HG02973 (cell line): ENCODE results near the gene TUBE1.
"Not testable (repeated sequence)": the region's sequence is repeated elsewhere in the genome, so short reads cannot be mapped to it uniquely, and the experiment has no call there.

ENCODE experiments used
- ATAC-seq: cut with Tn5 transposase; IDR thresholded peaks from one replicate; pipeline ENCODE4 v1.9.1; 2021; ENCODE audit warnings: moderate library complexity; ENCODE audit not compliant: unreplicated experiment

TUBE1 gene, protein sequence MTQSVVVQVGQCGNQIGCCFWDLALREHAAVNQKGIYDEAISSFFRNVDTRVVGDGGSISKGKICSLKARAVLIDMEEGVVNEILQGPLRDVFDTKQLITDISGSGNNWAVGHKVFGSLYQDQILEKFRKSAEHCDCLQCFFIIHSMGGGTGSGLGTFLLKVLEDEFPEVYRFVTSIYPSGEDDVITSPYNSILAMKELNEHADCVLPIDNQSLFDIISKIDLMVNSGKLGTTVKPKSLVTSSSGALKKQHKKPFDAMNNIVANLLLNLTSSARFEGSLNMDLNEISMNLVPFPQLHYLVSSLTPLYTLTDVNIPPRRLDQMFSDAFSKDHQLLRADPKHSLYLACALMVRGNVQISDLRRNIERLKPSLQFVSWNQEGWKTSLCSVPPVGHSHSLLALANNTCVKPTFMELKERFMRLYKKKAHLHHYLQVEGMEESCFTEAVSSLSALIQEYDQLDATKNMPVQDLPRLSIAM

DNA sequence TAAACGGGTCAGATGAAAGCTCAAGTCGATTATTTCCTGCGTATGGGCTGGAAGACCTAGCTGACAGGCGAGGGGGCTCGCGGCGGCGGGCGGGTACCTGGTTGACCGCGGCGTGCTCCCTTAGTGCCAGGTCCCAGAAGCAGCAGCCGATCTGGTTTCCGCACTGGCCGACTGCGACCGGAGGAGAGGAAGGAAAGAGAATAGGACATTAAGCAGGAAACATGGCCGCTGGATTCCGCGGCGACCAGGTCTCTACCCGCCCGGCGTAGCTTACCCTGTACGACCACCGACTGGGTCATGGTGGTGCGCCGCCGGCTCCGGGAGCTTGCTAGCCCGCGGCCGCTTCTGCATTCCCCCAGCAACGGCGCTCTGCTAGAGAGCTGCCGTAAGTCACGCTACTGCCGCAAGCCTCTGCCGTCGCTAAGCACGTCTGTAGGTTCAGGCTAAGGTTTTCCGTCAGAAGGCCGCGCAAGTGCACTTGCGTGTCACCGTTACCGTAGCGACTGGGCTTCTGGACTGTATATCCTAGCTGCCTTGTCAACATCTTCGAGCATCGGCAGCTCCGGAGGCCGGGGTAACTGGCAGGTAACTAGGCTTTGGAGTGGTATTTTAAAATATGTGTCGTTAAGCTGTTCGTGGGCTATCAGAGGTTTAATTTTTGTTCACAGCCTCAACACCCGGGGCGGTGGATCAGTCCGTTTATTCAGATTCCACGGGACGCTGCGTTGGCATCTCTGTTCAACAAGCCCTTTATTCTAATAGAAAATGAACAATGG is at the start of gene TUBE1, which contains the start of gene FAM229B:
Gene TUBE1 (minus strand): TSS at position 347 of the 776 bp plus-strand sequence. CDS start 48 bp downstream, at position 299.
Gene FAM229B (plus strand): TSS at position 456 of the 776 bp plus-strand sequence. CDS start 11,693 bp downstream, outside the sequence.
- ATAC-seq = peak; percentile 97

DNA sequence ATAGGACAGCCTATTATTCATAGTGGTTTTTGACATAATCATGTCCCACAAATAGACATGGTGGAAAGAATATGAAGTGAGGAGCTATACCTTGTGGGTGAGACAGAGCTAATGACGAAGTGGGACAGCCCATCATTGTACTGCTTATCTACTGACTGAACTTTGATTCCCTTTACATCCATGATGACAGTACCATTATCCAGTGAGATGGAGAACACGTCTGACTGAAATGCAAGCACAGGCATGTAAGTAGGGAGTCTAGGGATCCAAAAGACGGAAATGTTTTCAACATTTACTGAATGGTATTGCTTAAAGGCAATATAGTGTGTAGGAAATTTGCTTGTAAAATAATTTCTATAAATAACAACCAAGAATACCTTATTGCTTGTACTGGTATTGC is 43.6 kb upstream of the TUBE1 start:
- ATAC-seq = no peak

DNA sequence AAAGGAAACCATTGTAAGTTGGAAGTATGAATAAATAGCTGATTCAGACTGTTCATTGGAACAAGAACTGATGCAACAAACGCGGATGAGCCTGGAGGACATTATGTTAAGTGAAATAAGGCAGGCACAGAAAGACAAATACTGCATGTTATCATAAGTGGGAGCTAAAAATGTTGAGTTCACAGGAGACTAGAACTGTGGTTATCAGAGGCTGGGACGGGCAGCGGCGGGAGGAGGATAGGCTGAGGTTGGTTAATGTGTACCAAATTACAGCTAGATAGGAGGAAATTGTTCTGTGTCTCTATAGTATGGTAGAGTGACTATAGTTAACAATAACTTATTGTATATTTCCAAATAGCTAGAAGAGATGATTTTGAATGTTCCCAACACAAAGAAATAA is 40.9 kb upstream of the TUBE1 start:
- ATAC-seq = no peak

GRCh38 chr6:112123982-112124381 is 36.7 kb upstream of the TUBE1 start:
- ATAC-seq = no peak

- ATAC-seq = no peak
Observed at GRCh38 chr6:112122756-112123155, 35.5 kb upstream of the TUBE1 start.

DNA sequence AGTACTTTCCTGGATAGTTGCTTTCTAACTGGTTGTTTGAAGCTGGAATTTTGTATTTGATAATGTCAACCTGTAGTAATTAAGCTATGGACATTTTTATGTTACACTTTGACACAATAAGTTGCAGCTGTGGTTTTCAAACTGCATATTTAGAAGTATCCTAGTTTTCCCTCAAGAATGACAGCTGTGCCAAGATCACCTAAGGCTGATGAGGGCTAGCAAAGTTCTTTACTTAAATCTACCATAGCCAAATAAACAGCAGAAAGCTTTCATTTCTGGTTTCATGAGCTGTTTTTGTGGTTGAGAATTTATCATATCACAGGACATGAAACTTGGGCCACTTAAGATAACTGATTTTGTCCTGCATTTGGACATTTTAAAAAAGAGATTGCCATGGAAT is 30.8 kb upstream of the TUBE1 start:
- ATAC-seq = no peak

GRCh38 chr6:112117554-112117953 is 30.3 kb upstream of the TUBE1 start:
- no peak for ATAC-seq

GRCh38 chr6:112116221-112116620 is 28.9 kb upstream of the TUBE1 start:
- ATAC-seq = no peak

- no peak for ATAC-seq
Observed at GRCh38 chr6:112114577-112115223, 27.4 kb upstream of the TUBE1 start.

GRCh38 chr6:112113918-112114317 is 26.6 kb upstream of the TUBE1 start:
- ATAC-seq = no peak

DNA sequence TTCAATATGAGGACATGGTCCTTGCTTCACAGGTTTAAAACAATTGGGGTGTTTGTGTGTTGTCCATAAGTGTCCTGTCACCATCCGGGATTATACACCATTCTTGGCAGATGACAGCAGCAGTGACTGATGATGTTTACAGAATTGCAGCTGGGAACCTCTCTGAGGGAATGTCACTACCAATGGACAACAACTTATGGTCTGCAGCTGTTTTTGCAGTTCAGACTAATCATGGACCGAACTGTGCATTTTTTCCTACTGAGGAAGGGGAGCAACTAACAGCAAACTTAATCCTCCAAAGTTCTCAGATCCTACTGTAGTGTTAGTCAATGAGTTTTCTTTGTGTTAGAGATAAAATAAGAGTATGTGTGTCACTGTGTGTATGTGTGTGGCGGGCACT is 26.1 kb upstream of the TUBE1 start:
- no peak for ATAC-seq

- no peak for ATAC-seq
Observed at GRCh38 chr6:112109262-112109661, 22.0 kb upstream of the TUBE1 start.

DNA sequence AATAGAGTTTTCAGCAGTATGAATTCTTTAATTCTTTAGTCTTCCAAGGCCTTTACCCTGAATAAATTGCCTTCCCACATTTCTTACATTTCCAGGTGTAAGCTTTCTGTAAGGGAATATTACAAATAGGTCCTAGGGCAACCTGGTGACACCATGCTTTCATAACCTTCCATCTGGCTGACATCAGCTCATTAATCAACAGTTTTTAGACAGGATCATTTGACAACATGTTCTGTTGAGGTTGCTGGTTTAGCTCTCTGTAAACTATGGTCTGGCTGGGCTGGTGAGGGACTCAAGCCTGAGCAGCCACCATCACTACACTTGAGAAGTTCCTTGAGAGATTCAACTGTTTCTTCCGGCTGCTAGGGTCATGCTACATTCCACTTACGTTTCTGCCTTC is 19.3 kb upstream of the TUBE1 start:
- no peak for ATAC-seq

GRCh38 chr6:112106026-112106425 is 18.7 kb upstream of the TUBE1 start:
- not testable (repeated sequence) for ATAC-seq

DNA sequence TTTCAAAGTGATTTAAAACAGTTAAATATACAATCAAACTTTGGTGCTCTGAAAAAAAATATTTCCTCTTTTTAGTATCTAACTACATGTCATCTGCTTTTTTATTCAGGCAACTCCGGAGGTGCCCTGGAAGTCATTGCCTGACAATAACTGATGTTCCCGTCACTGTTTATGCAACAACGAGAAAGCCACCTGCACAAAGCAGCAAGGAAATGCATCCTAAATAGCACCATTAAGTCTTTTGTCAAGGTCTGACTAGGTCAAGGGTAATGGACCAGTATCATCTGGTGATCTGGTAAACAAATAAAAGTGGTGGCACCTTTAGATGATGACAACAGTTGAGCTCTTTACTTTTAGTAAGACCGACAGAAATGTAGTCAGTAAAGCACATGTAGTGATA is 13.3 kb upstream of the TUBE1 start:
- no peak for ATAC-seq

DNA sequence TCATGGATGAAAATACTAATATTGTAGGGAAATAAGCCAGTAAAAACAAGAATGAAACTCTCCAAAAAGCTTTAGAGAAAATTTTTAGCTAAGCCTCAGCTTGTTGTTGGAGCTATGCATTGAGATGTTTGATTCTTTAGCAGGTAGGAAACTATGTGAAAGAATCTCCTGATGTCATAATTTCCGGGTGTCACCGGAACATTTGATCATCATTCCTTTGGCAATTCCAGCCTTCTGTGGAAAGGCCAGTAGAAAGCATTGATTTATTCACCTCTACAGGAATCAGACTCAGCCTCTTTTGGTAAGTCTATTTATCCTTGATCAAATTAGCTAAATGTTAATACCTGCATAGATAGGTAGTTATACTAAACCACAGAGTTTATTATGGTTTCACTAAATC is 9.6 kb upstream of the TUBE1 start:
- no peak for ATAC-seq

DNA sequence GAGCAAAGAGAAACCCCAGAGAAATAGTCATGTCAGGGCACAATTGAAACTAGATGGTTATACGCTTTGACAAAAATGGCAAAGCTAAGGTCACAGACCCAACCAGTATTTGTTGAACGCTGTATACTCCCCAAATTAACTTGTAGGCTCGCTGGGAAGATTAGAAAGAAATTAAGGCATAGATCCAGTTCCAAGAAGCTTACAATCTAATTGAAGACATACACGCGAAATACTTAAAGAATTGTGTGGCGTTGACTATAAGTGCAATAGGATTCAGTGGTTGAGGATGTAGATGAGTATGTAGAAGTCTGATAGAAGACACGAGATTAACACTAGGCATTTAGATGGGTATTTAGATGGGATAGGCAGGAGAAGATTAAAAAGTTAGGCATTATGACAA is 634 bp upstream of the TUBE1 start:
- no peak for ATAC-seq

GRCh38 chr6:112086744-112087135 is 542 bp downstream of the TUBE1 start:
- ATAC-seq = peak; percentile 23

DNA sequence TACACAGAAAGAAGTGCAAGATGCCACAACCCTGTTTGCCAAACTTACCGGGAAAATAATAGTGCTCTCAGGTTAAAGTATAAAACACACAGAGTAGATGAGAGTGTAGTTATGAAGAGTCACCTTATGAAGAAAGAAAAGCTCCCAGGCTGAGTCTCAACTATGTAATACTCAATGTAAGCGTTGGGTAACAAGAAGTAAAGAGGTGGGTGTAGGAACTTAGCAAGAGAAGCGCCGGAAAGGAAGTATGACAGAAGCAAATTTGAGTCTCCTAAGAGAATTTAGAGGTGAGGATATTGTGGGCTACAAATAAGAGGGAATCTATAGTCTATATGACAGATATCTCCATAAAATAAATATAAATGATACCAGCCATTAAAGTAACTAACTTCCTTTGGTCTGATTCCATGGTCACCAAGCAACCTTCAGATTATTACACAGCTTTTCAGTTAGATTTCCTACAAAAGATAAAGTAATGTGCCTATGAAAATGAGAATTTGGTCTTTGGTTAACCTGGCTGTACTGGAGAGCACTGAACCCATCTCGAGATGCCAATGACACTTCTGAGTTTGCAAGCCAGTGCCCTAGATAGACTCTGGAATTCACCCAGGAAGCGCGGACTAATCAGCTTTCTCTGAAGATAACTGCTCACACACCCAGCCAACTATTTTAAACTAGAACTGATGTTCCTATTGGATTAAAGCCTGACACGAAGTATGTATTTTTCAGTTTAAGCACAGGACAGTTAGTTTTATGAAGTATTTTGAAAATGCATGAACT is 1.8 kb downstream of the TUBE1 start:
- ATAC-seq = no peak

- no peak for ATAC-seq
Observed at GRCh38 chr6:112081569-112081968, 5.7 kb downstream of the TUBE1 start.

GRCh38 chr6:112066606-112067005 is 20.7 kb downstream of the TUBE1 start:
- no peak for ATAC-seq
